HTR-8/SVneo (cell line): ENCODE measurements around the gene B4GALT2.

Experiments
- DNase-seq: peaks from one replicate; pipeline ENCODE4 v3.0.0; 2011; ENCODE audit warnings: low spot score, mixed read lengths; ENCODE audit not compliant: insufficient read length
- FAIRE-seq: peaks from 2 replicates; lab custom pipeline; 2011; peaks lifted over from hg19 to GRCh38; lab: Jason Lieb, UNC

The B4GALT2 gene

DNA sequence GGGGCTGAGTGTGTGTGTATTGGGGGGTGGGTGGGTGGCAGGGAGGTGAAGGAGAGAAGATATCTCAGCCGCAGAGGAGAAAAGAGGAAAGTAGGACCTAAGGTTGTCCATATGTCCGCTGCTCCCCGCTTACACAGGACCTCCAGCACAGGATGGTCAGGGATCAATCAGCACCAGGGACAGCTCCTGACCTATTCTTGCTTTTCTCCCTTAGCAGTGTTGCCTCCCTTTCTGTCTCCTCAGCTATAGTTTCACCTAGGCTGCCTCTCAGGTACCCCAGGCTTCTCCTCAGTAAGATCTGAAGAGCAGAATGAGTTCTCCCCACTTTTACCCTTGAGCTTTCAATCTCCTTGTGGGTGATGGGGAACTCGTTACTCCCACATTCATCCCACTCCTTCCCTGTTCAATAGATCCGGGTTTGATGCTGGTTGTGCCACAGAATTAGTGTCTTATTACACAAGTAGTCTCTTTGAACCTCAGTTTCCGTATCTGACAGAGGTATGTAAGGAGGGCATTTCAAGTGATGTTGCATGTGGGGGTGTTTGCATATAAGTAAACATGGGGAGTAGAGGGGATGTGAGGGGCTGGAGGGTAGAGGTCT lies 10.6 kb upstream of the B4GALT2 start:
- FAIRE-seq (no peak), DNase-seq (no peak)

GRCh38 chr1:43969416-43969745 lies 9.6 kb upstream of the B4GALT2 start:
- FAIRE-seq (no peak), DNase-seq (no peak)

GRCh38 chr1:43969746-43970466 lies 9.1 kb upstream of the B4GALT2 start, which contains the start of gene DPH2:
Gene DPH2, plus strand, starts transcription at chr1:43970010. Its CDS starts 166 bp downstream, at chr1:43970176.
- DNase-seq = peak; percentile 98
- peak; percentile 87 for FAIRE-seq

GRCh38 chr1:43970502-43970901 lies 8.5 kb upstream of the B4GALT2 start:
- FAIRE-seq = no peak
- DNase-seq = no peak

GRCh38 chr1:43970911-43971310 lies 8.1 kb upstream of the B4GALT2 start:
- DNase-seq (no peak), FAIRE-seq (no peak)

- FAIRE-seq (no peak), DNase-seq (no peak)
Observed at GRCh38 chr1:43971336-43971980, 7.6 kb upstream of the B4GALT2 start.

GRCh38 chr1:43973981-43974442 lies 5.0 kb upstream of the B4GALT2 start:
- FAIRE-seq (no peak), DNase-seq (no peak)

- FAIRE-seq = peak; percentile 98
- peak; percentile 89 for DNase-seq
Observed at GRCh38 chr1:43974443-43975248, 4.4 kb upstream of the B4GALT2 start, which contains the start of gene ATP6V0B. Gene ATP6V0B, plus strand, starts transcription at chr1:43974960. Its CDS starts 81 bp downstream, at chr1:43975041.

DNA sequence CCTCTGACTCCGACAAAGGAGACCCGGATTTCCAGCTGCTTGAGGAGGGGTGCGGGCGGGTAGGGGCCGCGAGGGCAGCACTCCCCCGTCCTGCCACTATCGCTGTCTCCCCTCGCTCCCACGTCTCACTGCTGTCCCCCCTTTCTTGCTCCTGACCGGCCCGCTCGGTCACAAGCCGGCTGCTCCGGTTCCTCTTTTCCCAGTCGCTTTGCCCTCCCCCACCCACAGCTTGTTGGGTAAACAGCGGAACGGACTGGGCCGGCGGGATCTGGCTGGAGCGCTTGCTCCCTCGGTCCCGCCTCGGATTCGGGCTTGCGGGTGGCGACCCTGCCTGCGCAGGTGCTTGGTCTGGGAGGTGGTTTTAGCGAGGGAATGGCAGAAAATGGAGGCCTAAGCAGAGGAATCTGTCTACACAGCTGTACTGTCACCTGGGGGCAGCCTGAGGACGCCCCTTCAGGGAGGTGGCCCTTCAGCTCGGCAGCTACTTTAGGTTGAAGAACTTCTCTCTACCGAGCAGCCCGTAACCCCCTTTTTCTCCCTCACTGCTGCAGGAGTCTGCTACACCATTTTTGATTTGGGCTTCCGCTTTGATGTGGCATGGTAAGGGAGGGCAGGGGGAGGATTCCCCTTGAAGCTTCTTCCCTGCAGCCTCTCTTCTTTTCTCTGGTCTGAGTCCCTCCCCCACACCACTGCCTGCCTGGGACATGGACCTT lies 3.6 kb upstream of the B4GALT2 start:
- FAIRE-seq = no peak
- no peak for DNase-seq

GRCh38 chr1:43976045-43976444 lies 3.0 kb upstream of the B4GALT2 start:
- FAIRE-seq (no peak), DNase-seq (no peak)

DNA sequence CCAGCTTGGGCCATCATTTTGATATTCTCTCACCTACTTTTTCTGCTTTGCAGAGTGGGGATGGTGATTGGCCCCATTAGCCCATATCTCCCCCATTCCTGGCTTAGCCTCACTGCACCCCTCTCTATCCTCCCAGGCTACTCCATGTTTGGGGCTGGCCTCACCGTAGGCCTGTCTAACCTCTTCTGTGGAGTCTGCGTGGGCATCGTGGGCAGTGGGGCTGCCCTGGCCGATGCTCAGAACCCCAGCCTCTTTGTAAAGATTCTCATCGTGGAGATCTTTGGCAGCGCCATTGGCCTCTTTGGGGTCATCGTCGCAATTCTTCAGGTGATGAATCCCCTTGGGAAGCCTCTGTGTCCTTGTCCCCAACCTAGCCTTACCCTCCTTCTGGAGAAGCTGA lies 2.1 kb upstream of the B4GALT2 start:
- FAIRE-seq (no peak), DNase-seq (no peak)

DNA sequence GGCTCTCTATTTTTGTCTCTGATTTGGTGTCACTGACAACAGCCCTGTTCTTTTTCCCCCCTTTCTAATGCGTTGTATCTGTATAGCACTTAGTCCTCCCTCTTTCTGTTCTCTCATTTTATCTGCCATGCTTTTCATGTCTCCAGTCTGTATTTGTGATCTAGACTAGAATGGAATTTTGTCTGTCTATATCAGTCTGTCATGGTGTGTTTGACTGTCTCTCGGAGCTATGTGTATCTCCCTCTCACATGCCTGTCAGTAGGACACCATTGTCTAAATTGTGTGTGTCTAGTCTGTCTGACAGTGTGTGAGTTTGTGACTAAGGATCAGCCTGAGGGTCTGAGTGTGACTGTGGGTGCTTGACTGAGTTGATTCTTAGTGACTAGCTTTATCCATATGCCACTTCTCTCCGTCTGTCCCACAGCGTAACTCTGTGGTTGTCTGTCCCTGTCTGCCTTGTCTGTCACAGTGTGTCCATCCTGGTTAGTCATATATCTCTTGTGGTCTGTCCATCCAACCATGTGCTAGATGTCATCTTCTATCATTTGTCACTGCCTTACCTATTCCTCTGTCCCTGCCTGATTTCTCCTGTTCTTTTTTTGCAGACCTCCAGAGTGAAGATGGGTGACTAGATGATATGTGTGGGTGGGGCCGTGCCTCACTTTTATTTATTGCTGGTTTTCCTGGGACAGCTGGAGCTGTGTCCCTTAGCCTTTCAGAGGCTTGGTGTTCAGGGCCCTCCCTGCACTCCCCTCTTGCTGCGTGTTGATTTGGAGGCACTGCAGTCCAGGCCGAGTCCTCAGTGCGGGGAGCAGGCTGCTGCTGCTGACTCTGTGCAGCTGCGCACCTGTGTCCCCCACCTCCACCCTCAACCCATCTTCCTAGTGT lies 1.4 kb upstream of the B4GALT2 start:
- DNase-seq (no peak), FAIRE-seq (no peak)

DNA sequence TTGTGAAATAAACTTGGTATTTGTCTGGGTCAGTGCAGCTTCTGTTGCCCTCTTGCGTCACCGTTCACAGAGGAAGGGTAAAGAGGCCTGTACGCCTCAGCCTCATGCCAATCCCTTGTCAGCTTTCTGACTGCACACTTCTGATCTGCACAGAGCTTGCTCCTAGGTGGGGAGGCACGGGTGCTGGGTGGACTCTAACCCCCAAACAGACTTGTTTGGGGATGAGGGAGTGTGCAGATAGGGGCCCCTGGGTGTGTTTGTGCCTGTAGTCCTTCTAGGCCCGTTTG lies 803 bp upstream of the B4GALT2 start:
- FAIRE-seq (no peak), DNase-seq (no peak)

GRCh38 chr1:43979261-43979527 lies 184 bp downstream of the B4GALT2 start:
- no peak for FAIRE-seq
- no peak for DNase-seq

DNA sequence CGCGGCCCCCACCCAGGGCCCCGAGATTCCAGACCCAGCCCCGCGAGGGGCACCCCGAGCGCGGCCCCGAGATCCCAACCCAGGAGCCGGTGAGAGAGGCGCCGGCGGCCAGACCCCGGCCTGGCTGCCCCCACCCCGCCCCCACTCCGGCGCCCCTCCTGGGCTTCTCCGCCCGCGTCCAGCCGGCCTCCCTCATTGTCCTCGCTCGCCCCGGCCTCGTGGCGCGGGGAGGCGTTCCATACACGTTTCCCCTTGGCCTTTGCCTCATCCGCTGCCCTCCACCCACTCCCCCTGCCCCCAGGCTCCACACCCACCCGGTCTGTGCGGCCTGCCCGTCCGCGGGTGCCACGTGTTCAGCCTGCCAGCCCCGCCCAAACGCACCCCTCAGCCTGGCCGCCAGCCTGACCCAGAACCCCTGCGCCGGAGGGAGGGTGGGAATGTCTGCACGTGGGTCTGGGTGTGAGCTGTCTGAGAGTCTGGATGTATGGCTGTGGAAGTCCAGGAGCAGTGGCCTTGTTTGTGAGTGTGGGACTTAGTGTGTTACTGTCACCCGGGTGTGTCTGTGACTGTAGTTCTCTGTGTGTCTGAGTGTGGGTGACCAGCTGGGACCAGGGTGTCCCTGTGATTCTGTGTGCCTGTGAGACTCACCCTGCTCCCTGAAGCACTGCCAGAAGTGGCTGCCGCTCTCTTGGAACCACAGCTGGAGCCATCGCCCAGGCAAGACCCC lies 681 bp downstream of the B4GALT2 start:
- DNase-seq (no peak), FAIRE-seq (peak; percentile 87)

DNA sequence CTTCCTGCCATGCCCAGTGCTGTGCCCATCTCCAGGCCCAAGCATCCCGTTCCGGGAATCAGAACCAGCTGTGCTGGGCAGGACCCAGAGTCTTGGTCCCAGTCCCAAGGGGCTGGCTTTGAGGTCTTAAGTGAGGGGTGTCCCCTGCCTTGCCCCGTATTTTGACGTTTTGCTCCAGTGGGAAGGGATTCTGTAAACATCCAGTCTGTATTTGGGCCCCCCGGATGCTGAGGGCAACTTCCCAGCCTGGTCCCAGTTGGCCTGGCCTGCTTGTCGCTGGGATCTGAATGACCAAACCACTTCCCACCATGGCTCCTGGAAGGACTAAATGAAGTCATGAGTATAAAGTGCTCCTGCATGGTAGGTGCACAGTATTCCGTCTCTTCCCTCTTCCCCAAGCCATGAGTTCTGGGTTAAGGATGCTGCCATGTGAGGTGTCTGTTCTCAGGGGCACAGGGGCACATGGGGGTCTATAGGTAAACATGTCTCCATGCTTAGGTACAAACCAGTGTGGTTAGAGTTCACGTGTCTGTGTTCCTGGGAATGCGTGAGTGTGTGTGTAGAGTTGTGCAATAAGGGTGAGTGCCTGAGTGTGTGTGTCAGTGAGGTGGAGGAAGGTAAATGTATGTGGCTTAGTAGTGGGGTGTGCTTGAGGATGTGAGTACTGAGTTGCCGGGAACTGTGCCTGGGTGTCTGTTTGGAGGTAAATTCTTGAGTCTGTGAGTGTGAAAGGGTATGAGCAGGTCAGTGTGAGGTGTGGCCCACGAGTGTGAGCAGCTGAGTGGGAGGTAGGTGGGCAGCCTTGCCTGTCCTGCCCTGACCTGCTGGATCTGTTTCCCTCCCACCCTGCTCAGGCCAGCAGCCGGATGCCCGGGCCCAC lies 1.5 kb downstream of the B4GALT2 start:
- DNase-seq (no peak), FAIRE-seq (no peak)

- no peak for FAIRE-seq
Observed at GRCh38 chr1:43981135-43981491, 2.1 kb downstream of the B4GALT2 start.

GRCh38 chr1:43981636-43982035 lies 2.6 kb downstream of the B4GALT2 start:
- DNase-seq = no peak
- no peak for FAIRE-seq

More at GRCh38 chr1:43981135-43981491, 2.1 kb downstream of the B4GALT2 start:
- no peak for DNase-seq
